ENCODE measurements around the gene FUT8.
"Not testable (repeated sequence)": the region's sequence is repeated elsewhere in the genome, so short reads cannot be mapped to it uniquely, and the experiment has no call there.

Gene FUT8

DNA sequence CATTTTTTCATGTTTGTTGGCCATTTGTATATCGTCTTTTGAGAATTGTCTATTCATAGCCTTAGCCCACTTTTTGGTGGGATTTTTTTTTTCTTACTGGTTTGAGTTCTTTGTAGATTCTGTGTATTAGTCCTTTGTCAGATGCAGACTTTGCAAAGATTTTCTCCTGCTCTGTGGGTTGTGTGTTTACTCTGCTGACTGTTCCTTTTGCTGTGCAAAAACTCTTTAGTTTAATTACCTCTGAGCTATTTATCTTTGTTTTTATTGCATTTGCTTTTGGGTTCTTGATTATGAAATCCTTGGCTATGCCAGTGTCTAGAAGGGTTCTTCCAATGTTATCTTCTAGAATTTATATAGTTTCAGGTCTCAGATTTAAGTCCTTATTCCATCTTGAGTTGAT, 220.0 kb downstream of the FUT8 start:
- no peak overlapping the region for H3K4me3 ChIP-seq (ENCODE audit: control insufficient read depth, low read depth, low read length)
- DNase-seq (ENCODE audit: low read depth), result no peak
- no peak for TF ChIP-seq CTCF (IDR thresholded peaks at IDR 0.05; ENCODE audit: control insufficient read depth, insufficient read depth, low read depth, low read length, missing control alignments)

DNA sequence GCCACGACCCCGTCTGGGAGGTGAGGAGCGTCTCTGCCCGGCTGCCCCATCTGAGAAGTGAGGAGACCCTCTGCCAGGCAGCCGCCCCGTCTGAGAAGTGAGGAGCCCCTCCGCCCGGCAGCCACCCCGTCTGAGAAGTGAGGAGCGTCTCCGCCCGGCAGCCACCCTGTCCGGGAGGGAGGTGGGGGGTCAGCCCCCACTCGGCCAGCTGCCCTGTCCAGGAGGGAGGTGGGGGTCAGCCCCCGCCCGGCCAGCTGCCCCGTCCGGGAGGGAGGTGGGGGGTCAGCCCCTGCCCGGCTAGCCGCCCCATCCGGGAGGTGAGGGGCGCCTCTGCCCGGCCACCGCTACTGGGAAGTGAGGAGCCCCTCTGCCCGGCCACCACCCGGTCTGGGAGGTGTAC, 221.1 kb downstream of the FUT8 start:
- H3K4me3 ChIP-seq (ENCODE audit: control insufficient read depth, low read depth, low read length); DNase-seq (ENCODE audit: low read depth): not testable (repeated sequence)

GRCh38 chr14:65637780-65638179, 225.2 kb downstream of the FUT8 start:
- DNase-seq (ENCODE audit: low read depth), result no peak
- no peak overlapping the region for H3K4me3 ChIP-seq (ENCODE audit: control insufficient read depth, low read depth, low read length)
- no peak for TF ChIP-seq CTCF (IDR thresholded peaks at IDR 0.05; ENCODE audit: control insufficient read depth, insufficient read depth, low read depth, low read length, missing control alignments)

DNA sequence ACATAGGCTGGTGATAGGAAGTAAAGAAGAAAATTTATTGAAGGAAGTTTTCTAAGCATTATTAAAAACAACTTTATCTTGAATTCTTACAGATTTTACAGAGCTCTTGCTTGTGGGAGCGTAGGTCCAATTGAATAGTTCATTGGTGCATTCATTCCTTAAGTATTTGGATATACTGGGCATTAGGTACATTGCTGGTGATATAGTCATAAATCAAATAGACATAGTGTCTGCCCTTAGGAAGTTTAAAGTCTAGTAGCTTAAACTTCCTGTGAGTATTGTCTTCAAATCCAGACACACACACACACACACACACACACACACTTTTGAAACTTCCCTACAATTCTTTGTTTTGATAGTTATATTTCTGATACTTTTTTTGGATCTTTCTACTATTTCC, 226.7 kb downstream of the FUT8 start:
- no peak for DNase-seq (ENCODE audit: low read depth)
- H3K4me3 ChIP-seq (ENCODE audit: control insufficient read depth, low read depth, low read length), result no peak overlapping the region
- TF ChIP-seq CTCF (IDR thresholded peaks at IDR 0.05; ENCODE audit: control insufficient read depth, insufficient read depth, low read depth, low read length, missing control alignments), result no peak

DNA sequence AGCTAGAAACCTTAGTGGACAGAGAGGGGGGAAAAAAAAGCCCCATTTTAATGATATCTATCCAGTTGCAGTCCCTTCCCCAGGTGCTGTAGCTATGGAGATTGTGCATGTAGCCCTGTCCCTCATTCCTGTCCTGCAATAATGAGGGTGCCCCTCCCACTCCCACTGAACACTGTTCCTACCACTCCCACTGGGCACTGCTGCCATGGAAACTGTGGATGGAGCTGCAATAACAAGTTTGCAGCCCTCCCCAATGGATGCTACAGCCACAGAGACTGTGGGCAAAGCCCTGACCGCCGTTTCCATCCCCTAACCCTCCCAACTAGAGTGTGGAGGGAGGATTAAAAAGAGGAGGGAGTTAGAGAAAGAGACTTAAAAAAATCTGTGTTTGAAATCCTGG, 238.3 kb downstream of the FUT8 start:
- DNase-seq (ENCODE audit: low read depth), result no peak
- no peak overlapping the region for H3K4me3 ChIP-seq (ENCODE audit: control insufficient read depth, low read depth, low read length)
- TF ChIP-seq CTCF (IDR thresholded peaks at IDR 0.05; ENCODE audit: control insufficient read depth, insufficient read depth, low read depth, low read length, missing control alignments), result no peak

GRCh38 chr14:65656554-65656953, 244.0 kb downstream of the FUT8 start:
- no peak for DNase-seq (ENCODE audit: low read depth)
- no peak for TF ChIP-seq CTCF (IDR thresholded peaks at IDR 0.05; ENCODE audit: control insufficient read depth, insufficient read depth, low read depth, low read length, missing control alignments)
- no peak overlapping the region for H3K4me3 ChIP-seq (ENCODE audit: control insufficient read depth, low read depth, low read length)

DNA sequence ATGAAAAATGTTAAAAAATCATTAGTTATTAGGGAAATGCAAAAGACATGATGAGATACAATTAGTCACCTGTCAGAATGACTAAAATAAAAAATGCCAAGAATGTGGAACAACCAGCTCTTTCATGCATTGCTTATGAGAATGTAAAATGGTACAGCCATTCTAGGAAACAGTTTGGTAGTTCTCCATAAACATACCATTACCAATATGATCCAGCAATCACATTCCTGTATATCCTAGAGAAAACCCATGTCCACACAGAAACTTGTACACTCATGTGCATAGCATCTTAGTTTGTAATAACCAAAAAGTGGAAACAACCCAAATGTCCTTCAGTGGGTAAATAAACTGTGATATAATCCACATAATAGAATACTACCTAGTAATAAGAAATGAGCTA, 245.7 kb downstream of the FUT8 start:
- peak; percentile 2 for DNase-seq (ENCODE audit: low read depth)
- no peak overlapping the region for H3K4me3 ChIP-seq (ENCODE audit: control insufficient read depth, low read depth, low read length)
- no peak for TF ChIP-seq CTCF (IDR thresholded peaks at IDR 0.05; ENCODE audit: control insufficient read depth, insufficient read depth, low read depth, low read length, missing control alignments)
